GM10266 (cell line): ENCODE measurements around the gene OGDHL.
A peak's percentile ranks its signal among the peaks of the same experiment; 100 is the strongest.
"Not testable (repeated sequence)": the region's sequence is repeated elsewhere in the genome, so short reads cannot be mapped to it uniquely, and the experiment has no call there.

ENCODE experiments used
- DNase-seq: peaks from one replicate; pipeline ENCODE4 v3.0.0; 2012; ENCODE audit errors: extremely low spot score
- TF ChIP-seq, protein P1 (sequence below): IDR thresholded peaks from 2 replicates; pipeline ENCODE4 v1.5.1; 2012; ENCODE audit warnings: mild to moderate bottlenecking, low read depth; ENCODE audit not compliant: control insufficient read depth, insufficient read depth; ENCODE audit errors: missing control alignments

The OGDHL gene

GRCh38 chr10:49778197-49778596 is 16.1 kb upstream of the OGDHL start:
- TF ChIP-seq, protein P1, sequence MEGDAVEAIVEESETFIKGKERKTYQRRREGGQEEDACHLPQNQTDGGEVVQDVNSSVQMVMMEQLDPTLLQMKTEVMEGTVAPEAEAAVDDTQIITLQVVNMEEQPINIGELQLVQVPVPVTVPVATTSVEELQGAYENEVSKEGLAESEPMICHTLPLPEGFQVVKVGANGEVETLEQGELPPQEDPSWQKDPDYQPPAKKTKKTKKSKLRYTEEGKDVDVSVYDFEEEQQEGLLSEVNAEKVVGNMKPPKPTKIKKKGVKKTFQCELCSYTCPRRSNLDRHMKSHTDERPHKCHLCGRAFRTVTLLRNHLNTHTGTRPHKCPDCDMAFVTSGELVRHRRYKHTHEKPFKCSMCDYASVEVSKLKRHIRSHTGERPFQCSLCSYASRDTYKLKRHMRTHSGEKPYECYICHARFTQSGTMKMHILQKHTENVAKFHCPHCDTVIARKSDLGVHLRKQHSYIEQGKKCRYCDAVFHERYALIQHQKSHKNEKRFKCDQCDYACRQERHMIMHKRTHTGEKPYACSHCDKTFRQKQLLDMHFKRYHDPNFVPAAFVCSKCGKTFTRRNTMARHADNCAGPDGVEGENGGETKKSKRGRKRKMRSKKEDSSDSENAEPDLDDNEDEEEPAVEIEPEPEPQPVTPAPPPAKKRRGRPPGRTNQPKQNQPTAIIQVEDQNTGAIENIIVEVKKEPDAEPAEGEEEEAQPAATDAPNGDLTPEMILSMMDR, result no peak
- DNase-seq, result no peak

DNA sequence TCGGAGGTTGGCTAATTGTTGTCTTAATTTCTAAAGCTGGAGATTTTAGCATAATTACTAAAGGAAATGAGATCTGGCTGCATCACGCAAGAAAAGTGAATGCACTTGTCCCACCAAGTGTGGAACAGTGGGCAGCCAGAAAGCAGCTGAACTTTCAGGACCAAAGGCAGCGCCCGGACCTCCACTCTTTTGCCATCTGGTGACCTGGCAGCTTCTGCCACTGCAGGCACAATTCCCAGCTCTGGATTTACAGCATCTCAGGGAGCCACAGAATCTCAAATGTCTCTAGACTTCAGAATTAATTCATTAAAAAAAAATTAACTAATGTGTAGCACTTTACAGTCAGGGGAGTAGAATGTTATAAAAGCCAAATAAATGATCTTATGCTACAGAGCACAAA is 14.7 kb upstream of the OGDHL start:
- DNase-seq, result no peak
- TF ChIP-seq, protein P1, result no peak

DNA sequence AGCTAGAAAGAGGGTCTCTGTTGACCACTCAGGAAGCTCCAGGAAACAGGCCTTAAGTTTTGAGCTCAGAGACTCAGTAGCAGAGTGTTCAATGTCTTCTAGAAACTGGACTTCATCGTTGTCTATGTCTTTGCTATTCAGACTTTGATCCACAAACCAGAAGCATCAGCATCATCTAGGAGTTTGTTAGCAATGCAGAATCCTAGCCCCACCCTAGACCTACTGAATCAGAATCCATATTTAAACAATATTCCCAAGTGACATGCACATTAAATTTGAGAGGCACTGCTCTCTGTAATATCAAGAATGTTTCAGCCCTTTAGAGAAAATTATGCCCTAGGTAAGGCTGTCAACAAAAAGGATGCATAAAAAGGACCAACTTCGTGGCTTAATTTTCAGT is 12.9 kb upstream of the OGDHL start:
- DNase-seq, result no peak
- TF ChIP-seq, protein P1, result no peak

DNA sequence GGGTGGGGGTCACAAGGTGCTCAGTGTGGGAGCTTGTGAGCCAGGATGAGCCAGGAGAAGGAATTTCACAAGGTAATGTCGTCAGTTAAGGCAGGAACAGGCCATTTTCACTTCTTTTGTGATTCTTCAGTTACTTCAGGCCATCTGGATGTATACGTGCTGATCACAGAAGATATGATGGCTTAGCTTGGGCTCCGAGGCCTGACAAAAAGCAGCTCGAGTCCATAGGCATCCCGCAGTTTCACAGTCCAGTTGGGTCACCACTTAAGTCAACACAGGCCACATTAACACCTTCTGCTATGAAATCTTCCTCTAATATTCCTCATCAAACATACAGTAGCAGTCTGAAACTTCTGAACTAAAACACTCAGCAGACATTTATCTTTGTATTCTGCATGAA is 10.8 kb upstream of the OGDHL start:
- not testable (repeated sequence) for DNase-seq

GRCh38 chr10:49771046-49771445 is 8.9 kb upstream of the OGDHL start:
- not testable (repeated sequence) for DNase-seq

- no peak for DNase-seq
- TF ChIP-seq, protein P1, result no peak
Observed at GRCh38 chr10:49769692-49770091, 7.6 kb upstream of the OGDHL start.

DNA sequence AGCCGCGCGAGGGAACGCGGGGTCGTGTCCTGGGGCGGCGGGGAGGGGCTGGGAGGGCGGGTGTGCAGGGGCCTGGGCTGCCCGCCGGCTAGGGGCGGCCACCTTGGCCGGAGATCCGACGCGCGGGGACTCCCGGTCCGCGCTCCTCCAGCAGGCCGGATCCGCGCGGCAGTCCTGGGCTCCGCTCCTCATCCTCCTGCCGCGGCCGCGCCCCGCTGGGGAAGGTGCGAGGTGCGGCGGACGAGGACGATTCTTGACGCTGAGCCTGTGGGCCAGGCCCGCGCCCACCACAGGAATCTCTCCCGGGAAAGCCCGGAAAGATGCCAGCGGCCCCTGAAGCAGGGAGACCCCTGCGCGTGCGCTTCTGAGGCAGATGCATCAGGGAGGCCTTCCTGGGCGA is 6.6 kb upstream of the OGDHL start:
- DNase-seq, result no peak
- TF ChIP-seq, protein P1, result no peak

DNA sequence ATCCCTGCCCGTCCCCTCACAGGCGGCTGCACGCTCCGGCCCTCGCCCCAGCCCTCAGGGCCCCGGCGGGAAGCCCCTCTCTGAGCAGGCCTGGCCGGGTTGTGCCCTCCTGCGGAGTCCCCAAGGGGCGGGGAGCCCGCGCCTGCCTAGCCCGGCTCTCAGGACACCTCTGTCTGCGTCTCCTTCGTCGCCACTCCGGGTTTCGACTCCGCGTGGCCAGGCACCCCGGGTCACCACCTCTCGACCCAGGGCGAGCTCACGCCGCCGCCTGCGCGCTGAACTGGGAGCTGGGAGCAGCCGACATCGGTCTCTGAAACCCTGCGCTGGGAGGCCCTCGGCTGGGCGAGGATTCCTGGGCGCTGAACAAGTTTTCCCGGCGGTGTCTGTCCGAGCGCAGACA is 6.2 kb upstream of the OGDHL start:
- DNase-seq, result peak; percentile 4
- TF ChIP-seq, protein P1, result no peak
